HCEC 1CT (cell line): ENCODE data around the gene SLC35A5.

Source experiments
- DNase-seq: peaks from one replicate; pipeline ENCODE4 v3.0.0-alpha.2; 2017

Gene SLC35A5

GRCh38 chr3:112579232-112579631 lies 17.4 kb downstream of the SLC35A5 start:
- no peak for DNase-seq

- DNase-seq = peak; percentile 58
These were observed 17.9 kb downstream of the SLC35A5 start for GRCh38 chr3:112579697-112580096.

- peak; percentile 72 for DNase-seq
These were observed 20.5 kb downstream of the SLC35A5 start for GRCh38 chr3:112582244-112582874.

GRCh38 chr3:112583105-112583504 lies 21.3 kb downstream of the SLC35A5 start:
- no peak for DNase-seq

GRCh38 chr3:112585782-112586181 lies 23.9 kb downstream of the SLC35A5 start:
- DNase-seq = no peak

- DNase-seq = no peak
These were observed 25.5 kb downstream of the SLC35A5 start for GRCh38 chr3:112587336-112587735.

- DNase-seq = no peak
These were observed 31.4 kb downstream of the SLC35A5 start for GRCh38 chr3:112593258-112593657.

- no peak for DNase-seq
These were observed 33.0 kb downstream of the SLC35A5 start for GRCh38 chr3:112594856-112595255.

- DNase-seq = no peak
These were observed 36.1 kb downstream of the SLC35A5 start for GRCh38 chr3:112597945-112598344.

- DNase-seq = no peak
These were observed 36.9 kb downstream of the SLC35A5 start for GRCh38 chr3:112598731-112599130.

- no peak for DNase-seq
These were observed 40.5 kb downstream of the SLC35A5 start for GRCh38 chr3:112602217-112602838.

GRCh38 chr3:112604536-112604935 lies 42.7 kb downstream of the SLC35A5 start:
- DNase-seq = peak; percentile 86

GRCh38 chr3:112605285-112605684 lies 43.4 kb downstream of the SLC35A5 start:
- peak; percentile 94 for DNase-seq

- DNase-seq = no peak
These were observed 44.3 kb downstream of the SLC35A5 start for GRCh38 chr3:112606098-112606497.

- DNase-seq = no peak
These were observed 46.0 kb downstream of the SLC35A5 start for GRCh38 chr3:112607863-112608262.

- peak; percentile 37 for DNase-seq
These were observed 48.3 kb downstream of the SLC35A5 start for GRCh38 chr3:112610121-112610520.

GRCh38 chr3:112611752-112612515 lies 50.1 kb downstream of the SLC35A5 start:
- no peak for DNase-seq

GRCh38 chr3:112615989-112616731 lies 54.3 kb downstream of the SLC35A5 start:
- DNase-seq = no peak

GRCh38 chr3:112617285-112617684 lies 55.4 kb downstream of the SLC35A5 start:
- DNase-seq = no peak

- peak; percentile 25 for DNase-seq
These were observed 57.5 kb downstream of the SLC35A5 start for GRCh38 chr3:112619295-112619694.

GRCh38 chr3:112623213-112623612 lies 61.4 kb downstream of the SLC35A5 start:
- no peak for DNase-seq

- DNase-seq = no peak
These were observed 61.9 kb downstream of the SLC35A5 start for GRCh38 chr3:112623717-112624116.

- DNase-seq = no peak
These were observed 65.6 kb downstream of the SLC35A5 start for GRCh38 chr3:112627419-112627818.
